Subcutaneous adipose tissue (tissue), 4 donors: ENCODE measurements around the gene JUNB. TPM values are rescaled to one million over a fixed set of nuclear protein-coding genes. Genes with fewer than 3 reads are reported as not detected.

Experiments used
- CTCF ChIP-seq: fragments of 450-650 bp; IDR thresholded peaks from one replicate; pipeline ENCODE4 v1.5.1; 2016; ENCODE audit warnings: low read depth, mild to moderate bottlenecking, control low read depth, antibody characterized with exemption, moderate library complexity
- total RNA-seq, 4 donors: library from RNA; depleted of rRNA; stranded (reverse); fragments of >200 nt; gene quantifications; one replicate each; pipeline ENCODE4 v1.1.0, GENCODE V29; 2016

Gene JUNB
- total RNA-seq, 4 donors from 2014 or later, result 77.6 to 304 (median 155) TPM

- no peak for TF ChIP-seq CTCF
These were observed 8.6 kb upstream of the JUNB start for GRCh38 chr19:12782424-12783290.

- TF ChIP-seq CTCF, result no peak
These were observed 7.9 kb upstream of the JUNB start for GRCh38 chr19:12783291-12783848.

GRCh38 chr19:12783849-12784393 lies 7.4 kb upstream of the JUNB start:
- no peak for TF ChIP-seq CTCF

- TF ChIP-seq CTCF, result no peak
These were observed 6.9 kb upstream of the JUNB start for GRCh38 chr19:12784394-12784870.

GRCh38 chr19:12784871-12785430 lies 6.3 kb upstream of the JUNB start:
- no peak for TF ChIP-seq CTCF

- no peak for TF ChIP-seq CTCF
These were observed 5.8 kb upstream of the JUNB start for GRCh38 chr19:12785431-12786031.
